ENCODE results near the gene TRAPPC10.

DNA sequence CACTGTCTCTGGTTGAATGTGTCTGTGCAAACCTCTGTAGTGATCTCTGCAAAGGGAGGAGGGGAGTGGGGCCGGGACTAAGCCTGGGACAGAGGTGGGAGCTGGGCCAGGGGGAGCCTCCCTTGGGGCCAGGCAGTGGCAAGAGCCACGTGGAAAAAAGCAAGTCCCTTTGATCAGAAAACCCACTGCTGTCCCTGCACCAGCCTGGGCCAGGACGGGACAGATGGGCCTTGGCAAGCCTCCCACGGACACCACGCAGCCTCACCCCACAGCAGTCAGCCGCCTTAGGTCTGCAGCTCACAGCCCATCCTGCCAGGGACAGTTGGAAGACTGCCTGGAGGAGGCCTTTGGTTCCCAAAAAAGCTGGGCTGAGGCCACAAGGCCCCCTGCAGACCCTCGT lies 11.7 kb upstream of the TRAPPC10 start:
- TF ChIP-seq CTCF (IDR thresholded peaks at IDR 0.05; ENCODE audit: low read depth, low read length, poor library complexity, severe bottlenecking) (no peak), EZH2phosphoT487 (IDR thresholded peaks at IDR 0.05; ENCODE audit: borderline replicate concordance, low read length) (no peak)
